Measurements from ENCODE around the gene USP2. TPM values are rescaled to one million over a fixed set of nuclear protein-coding genes. Genes with fewer than 3 reads are reported as not detected.

USP2 gene
- total RNA-seq, 1 donor from 2014 or later = 0.26 TPM

DNA sequence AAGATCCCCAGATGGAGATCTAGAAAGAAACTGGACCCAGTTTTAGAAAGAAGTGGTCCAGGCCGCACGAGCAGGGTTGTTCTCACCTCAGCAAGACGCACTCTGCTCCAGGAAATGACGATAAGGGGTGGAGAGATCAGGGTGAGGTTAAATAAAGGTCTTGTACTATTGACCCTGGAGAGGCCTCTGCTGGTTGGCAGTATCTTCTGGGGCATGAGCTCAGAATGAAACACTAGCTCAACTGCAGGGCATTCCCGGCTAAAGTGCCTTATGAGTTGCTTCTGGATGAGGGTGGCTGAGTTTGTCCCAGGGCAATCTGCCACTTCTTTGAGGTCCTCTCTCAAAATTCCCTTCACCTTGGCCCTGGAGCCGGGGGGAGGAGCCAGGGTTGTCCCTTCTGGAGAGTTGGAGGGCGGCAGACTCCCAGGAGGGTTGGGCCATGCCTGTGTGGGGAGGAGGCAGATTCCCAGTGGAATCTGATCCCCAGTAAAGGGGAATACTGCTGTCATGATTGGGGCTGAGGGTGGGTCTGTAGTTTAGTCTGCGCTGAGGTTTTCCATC lies 10.9 kb downstream of the USP2 start:
- Histone ChIP-seq H3K4me3 (ENCODE audit: low read depth, low read length) (no peak overlapping the region), H3K27me3 (ENCODE audit: control insufficient read depth, insufficient read depth, low read length) (no peaks in the 10 kb centered on the region), H3K36me3 (ENCODE audit: control insufficient read depth, insufficient read depth, low read length) (no peaks in the 10 kb centered on the region)
- DNase-seq (ENCODE audit: low read depth) = no peak
- TF ChIP-seq, protein P1, sequence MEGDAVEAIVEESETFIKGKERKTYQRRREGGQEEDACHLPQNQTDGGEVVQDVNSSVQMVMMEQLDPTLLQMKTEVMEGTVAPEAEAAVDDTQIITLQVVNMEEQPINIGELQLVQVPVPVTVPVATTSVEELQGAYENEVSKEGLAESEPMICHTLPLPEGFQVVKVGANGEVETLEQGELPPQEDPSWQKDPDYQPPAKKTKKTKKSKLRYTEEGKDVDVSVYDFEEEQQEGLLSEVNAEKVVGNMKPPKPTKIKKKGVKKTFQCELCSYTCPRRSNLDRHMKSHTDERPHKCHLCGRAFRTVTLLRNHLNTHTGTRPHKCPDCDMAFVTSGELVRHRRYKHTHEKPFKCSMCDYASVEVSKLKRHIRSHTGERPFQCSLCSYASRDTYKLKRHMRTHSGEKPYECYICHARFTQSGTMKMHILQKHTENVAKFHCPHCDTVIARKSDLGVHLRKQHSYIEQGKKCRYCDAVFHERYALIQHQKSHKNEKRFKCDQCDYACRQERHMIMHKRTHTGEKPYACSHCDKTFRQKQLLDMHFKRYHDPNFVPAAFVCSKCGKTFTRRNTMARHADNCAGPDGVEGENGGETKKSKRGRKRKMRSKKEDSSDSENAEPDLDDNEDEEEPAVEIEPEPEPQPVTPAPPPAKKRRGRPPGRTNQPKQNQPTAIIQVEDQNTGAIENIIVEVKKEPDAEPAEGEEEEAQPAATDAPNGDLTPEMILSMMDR (IDR thresholded peaks at IDR 0.05; ENCODE audit: insufficient read depth, low read length, severe bottlenecking) = no peak
- no peak for FAIRE-seq

DNA sequence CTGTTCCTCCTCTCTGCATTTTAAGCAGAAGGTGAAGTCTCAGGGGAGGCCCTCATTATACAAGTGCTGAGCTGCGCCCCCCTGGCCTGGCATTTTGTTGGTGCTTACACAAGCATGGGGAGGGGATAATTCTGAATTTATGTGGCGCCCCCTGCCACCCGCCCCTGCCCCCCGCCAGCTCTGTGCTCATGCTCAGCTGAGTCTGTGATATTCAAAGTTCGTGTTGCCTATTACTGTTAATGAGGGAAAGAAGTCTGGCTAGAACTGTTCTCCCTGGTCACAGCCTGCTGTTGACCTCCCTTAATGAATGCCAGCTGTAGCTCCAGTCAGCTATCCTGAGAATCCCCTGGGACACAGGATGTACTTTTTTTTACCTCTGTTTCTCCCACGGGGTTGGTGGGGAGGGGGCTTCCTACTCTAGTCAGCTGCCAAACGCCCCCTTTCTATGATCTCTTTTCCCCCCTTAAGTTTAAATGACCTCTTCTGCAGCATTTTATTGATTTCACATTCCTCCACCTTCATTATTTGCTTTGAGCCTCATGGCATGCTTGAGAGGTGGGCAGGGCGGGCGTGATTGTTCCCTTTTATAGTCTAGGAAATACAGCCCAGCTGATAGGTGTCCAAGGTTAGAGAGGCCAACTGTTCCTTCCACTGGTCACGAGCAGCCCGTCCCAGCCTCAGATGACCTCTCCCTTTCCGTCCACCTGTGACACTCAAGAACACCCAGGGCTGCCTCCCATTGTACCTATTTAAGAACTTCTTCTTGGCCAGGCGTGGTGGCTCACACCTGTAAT lies 12.2 kb downstream of the USP2 start:
- no peak overlapping the region for H3K4me3 ChIP-seq (ENCODE audit: low read depth, low read length)
- TF ChIP-seq, protein P1 (IDR thresholded peaks at IDR 0.05; ENCODE audit: insufficient read depth, low read length, severe bottlenecking) = no peak
- H3K27me3 ChIP-seq (ENCODE audit: control insufficient read depth, insufficient read depth, low read length) = no peaks in the 10 kb centered on the region
- FAIRE-seq = no peak
- H3K36me3 ChIP-seq (ENCODE audit: control insufficient read depth, insufficient read depth, low read length) = no peaks in the 10 kb centered on the region
- DNase-seq (ENCODE audit: low read depth) = no peak

DNA sequence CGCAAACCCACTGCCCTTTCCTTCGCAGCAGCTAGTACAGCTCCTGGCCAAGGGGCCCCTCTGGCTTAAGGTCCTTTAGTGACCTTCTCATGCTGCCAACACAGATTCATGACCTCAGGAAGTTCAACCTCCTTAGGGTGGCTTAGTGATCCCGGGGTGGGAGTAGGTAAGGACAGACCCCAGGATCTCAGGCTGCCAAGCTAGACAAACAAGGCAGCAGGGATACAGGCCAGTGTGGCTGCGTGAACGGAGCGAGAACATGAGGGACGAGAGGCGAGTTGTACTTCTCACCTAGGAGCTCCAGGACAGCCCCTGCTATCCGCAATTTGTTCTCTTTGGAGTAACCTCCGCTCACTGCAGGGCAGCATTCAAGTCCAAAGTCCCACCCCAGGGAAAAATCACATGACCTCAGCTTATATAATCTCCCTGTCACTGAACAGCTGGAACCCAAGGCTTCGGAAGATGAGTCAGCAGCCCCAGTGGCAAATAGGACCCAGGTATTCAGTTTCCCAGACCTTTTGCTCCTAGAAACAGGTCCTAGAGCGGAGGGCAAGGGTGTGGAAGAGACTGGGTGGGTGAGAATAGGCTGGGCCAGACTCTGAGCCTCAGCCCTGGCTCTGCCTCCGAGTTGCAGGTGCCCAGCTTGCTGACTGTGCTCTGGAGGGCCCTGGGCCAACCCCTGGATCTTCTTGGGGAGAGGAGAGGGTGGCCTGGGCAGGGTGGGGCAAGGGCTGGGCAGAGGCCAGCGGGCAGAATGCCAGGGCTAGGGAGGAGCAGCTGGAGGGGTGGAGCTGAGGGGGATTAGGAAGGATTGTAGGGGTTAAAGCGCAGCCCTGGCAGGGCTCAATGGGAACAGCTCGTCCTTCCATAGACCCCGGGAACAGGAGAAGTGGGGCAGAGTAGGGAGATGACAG lies 13.1 kb downstream of the USP2 start:
- Histone ChIP-seq H3K27me3 (ENCODE audit: control insufficient read depth, insufficient read depth, low read length) (no peaks in the 10 kb centered on the region), H3K36me3 (ENCODE audit: control insufficient read depth, insufficient read depth, low read length) (no peaks in the 10 kb centered on the region), H3K4me3 (ENCODE audit: low read depth, low read length) (no peak overlapping the region)
- no peak for DNase-seq (ENCODE audit: low read depth)
- TF ChIP-seq, protein P1 (IDR thresholded peaks at IDR 0.05; ENCODE audit: insufficient read depth, low read length, severe bottlenecking) = no peak
- FAIRE-seq = no peak

DNA sequence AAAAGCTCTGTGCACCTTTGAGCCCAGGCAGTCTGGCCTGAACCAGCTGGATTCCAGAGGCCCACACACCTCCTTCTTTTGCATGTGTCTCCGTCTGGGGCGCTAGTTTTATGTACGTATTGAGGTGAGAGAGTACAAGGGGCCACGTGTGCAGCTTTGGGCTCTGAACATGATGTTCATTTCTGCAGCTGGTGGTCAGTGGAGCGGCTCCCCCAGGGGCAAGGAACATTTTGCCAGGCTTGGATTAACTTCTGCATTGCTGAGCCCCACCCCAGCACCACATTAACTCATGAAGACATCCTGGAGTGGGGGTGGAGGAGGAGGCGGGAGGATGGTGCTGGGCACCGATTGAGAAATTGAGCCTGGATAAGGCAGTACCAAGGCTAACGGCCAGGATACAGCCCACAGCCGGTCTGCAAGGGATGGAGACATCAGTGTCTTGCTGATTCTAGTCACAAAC lies 13.8 kb downstream of the USP2 start:
- TF ChIP-seq, protein P1 (IDR thresholded peaks at IDR 0.05; ENCODE audit: insufficient read depth, low read length, severe bottlenecking) = no peak
- no peak for DNase-seq (ENCODE audit: low read depth)
- FAIRE-seq = no peak
- Histone ChIP-seq H3K36me3 (ENCODE audit: control insufficient read depth, insufficient read depth, low read length) (no peaks in the 10 kb centered on the region), H3K4me3 (ENCODE audit: low read depth, low read length) (no peak overlapping the region), H3K27me3 (ENCODE audit: control insufficient read depth, insufficient read depth, low read length) (no peaks in the 10 kb centered on the region)

DNA sequence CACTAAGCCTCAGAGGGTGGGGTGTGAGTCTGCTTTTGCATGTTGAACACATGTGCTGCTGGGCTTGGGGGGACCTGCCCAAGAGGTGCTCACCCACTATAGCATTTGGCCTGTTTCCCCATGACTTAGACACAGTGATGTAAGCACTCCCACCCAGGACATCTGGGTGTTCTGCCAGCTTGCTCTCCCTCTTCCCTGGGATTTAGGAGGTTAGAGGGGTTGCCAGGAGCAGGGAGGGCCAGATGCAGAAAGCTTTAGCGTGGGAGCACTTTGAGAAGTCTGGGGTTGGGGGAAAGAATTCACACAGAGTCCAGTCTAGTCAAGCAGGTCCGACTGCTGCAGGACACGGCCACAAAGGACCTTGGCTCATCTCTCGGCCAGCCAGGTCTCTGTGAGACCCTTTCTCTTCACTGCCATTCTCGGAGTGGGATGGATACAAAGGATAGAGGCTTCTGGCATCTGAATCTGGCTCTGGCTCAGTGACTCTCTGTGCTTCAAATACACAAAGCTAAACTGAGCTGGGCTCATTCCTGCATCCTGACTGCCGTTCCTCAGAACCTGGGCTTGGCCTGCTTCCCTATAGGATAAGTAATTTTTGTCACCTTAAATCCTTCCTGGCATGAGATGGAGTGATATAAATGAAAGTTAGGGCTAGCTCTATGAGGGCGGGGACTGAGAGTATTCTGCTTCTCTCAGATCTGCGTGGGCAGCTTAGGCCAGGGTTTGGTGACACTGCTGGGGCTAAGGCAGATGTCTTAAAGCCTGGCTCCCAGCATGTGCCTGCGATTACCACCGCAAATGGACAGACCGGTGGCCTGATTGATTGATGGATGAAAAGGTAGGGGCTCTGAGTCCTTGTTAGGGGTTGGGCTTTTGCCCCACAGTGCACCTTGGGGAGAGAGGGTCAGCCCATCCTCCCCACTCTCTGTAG lies 14.5 kb downstream of the USP2 start:
- no peak for FAIRE-seq
- Histone ChIP-seq H3K4me3 (ENCODE audit: low read depth, low read length) (no peak overlapping the region), H3K27me3 (ENCODE audit: control insufficient read depth, insufficient read depth, low read length) (no peaks in the 10 kb centered on the region), H3K36me3 (ENCODE audit: control insufficient read depth, insufficient read depth, low read length) (no peaks in the 10 kb centered on the region)
- TF ChIP-seq, protein P1 (IDR thresholded peaks at IDR 0.05; ENCODE audit: insufficient read depth, low read length, severe bottlenecking) = no peak
- no peak for DNase-seq (ENCODE audit: low read depth)

All from bronchial epithelial cell (primary cell).